Duodenal mucosa (tissue), 2 donors: ENCODE results near the gene DOCK4.
A peak's percentile ranks its signal among the peaks of the same experiment; 100 is the strongest.

Source experiments
- H3K27ac ChIP-seq: one replicate; pipeline ENCODE4 v1.7.0; 2013; ENCODE audit warnings: low read depth, low read length
- H3K27me3 ChIP-seq, 2 donors: one replicate each; pipeline ENCODE4 v1.7.0; 2013; ENCODE audit warnings: low read length in 2 of 2, control low read depth in 1 of 2; ENCODE audit not compliant: insufficient read depth in 2 of 2, control insufficient read depth in 1 of 2
- H3K36me3 ChIP-seq, 2 donors: one replicate each; pipeline ENCODE4 v1.7.0; 2013; ENCODE audit warnings: low read length in 2 of 2, control low read depth in 1 of 2; ENCODE audit not compliant: insufficient read depth in 2 of 2, control insufficient read depth in 1 of 2
- H3K4me1 ChIP-seq, 2 donors: one replicate each; pipeline ENCODE4 v1.7.0; 2013; ENCODE audit warnings: low read length in 2 of 2, control low read depth in 1 of 2; ENCODE audit not compliant: insufficient read depth in 2 of 2, control insufficient read depth in 1 of 2
- H3K4me3 ChIP-seq, 2 donors: one replicate each; pipeline ENCODE4 v1.7.0; 2013; ENCODE audit warnings: low read length in 2 of 2, low read depth in 1 of 2
- H3K9ac ChIP-seq, 2 donors: one replicate each; pipeline ENCODE4 v1.7.0; 2013; ENCODE audit warnings: low read length in 2 of 2, low read depth in 1 of 2
- H3K9me3 ChIP-seq, 2 donors: one replicate each; pipeline ENCODE4 v1.7.0; 2013; ENCODE audit warnings: low read length in 2 of 2, control low read depth in 1 of 2; ENCODE audit not compliant: control insufficient read depth in 1 of 2

DOCK4 gene

DNA sequence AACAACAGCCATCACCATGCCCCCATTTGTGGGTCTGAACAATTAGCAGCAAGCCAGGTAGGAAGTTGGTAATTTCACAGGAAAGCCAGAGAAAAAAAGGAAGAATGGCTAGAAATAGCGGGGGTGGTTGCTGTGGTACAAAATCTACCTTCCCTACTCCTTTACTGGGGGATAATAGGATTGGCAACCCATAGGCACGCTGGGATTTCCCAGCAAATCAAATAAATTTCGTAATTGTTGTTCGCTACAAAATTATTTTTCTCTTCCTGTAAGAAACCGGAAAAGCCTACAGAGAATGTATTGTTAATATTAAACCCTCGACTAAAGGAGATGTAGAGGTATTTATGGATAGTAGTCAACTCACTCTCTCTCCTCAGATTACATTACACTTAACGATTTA lies 123.9 kb downstream of the DOCK4 start:
- H3K27ac ChIP-seq: no peak overlapping the region
- no peak overlapping the region for H3K4me3 ChIP-seq
- H3K9me3 ChIP-seq: no peaks in the 10 kb centered on the region
- H3K4me1 ChIP-seq: no peaks in the 10 kb centered on the region
- no peaks in the 10 kb centered on the region for H3K27me3 ChIP-seq
- no peaks in the 10 kb centered on the region for H3K36me3 ChIP-seq
- H3K9ac ChIP-seq: no peak overlapping the region

DNA sequence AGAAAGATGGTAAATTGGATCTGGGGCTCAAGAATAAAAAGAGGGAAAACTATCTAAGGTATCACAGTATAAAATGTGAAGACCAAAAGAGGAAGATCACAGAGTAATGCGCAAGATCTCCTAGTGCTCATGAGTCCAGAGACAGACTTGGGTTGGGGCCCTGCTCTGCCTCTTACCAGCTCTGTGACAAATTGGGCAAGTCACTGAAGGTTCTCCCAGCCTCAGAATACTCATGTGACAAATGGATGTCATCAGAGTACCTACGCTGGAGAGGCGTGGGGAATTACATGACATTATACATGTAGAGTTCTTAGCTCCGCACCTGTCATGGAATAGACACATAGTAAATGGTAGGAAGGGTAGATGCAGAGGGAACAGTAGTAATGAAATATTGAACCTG lies 124.4 kb downstream of the DOCK4 start:
- Histone ChIP-seq H3K9me3 (no peaks in the 10 kb centered on the region), H3K9ac (no peak overlapping the region), H3K4me3 (no peak overlapping the region), H3K36me3 (no peaks in the 10 kb centered on the region), H3K27ac (no peak overlapping the region), H3K4me1 (no peaks in the 10 kb centered on the region), H3K27me3 (no peaks in the 10 kb centered on the region)

DNA sequence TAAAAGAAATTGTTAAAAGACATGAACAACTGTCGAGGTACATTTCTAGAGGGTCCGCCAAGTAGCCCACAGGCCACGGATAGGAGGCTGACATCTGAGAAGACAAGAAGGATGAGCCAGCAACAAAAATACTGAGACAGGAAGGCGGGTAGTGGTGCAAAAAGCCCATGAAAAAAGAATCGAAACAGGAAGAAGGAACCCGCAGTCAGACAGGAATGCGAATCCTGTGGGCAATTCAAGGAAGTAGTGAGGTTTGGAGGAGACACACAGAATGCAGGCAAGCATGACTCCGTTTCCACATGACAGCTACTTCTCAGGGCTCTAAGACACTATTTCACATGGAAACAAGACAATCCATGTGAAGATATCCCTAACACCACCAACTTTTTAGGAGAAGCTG lies 125.2 kb downstream of the DOCK4 start:
- no peaks in the 10 kb centered on the region for H3K36me3 ChIP-seq
- H3K4me1 ChIP-seq: no peaks in the 10 kb centered on the region
- H3K9me3 ChIP-seq: no peaks in the 10 kb centered on the region
- no peaks in the 10 kb centered on the region for H3K27me3 ChIP-seq
- no peak overlapping the region for H3K27ac ChIP-seq
- peak overlapping the region in 1 of 2 donors; percentile 13 for H3K4me3 ChIP-seq
- H3K9ac ChIP-seq: no peak overlapping the region

DNA sequence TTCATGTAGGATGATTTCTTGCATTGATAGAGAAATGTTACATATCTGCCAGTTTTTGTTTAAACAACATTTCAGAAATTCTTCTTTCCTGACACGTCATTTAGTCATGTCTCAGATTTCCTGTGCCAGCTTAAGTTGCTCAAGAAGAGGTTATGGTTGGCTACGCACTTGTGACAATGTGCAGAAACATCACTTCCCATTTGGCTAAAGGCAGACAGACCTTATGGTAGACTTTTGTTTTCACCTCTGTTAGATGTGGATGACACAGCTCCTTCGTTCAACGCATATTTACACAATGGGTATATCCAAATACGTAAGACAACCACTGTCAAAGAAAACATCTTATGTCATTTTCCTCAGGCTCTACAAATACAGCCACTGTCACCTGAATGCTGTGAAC lies 125.8 kb downstream of the DOCK4 start:
- H3K4me3 ChIP-seq: no peak overlapping the region
- no peaks in the 10 kb centered on the region for H3K27me3 ChIP-seq
- H3K36me3 ChIP-seq: no peaks in the 10 kb centered on the region
- no peak overlapping the region for H3K9ac ChIP-seq
- no peaks in the 10 kb centered on the region for H3K4me1 ChIP-seq
- H3K9me3 ChIP-seq: no peaks in the 10 kb centered on the region
- no peak overlapping the region for H3K27ac ChIP-seq

DNA sequence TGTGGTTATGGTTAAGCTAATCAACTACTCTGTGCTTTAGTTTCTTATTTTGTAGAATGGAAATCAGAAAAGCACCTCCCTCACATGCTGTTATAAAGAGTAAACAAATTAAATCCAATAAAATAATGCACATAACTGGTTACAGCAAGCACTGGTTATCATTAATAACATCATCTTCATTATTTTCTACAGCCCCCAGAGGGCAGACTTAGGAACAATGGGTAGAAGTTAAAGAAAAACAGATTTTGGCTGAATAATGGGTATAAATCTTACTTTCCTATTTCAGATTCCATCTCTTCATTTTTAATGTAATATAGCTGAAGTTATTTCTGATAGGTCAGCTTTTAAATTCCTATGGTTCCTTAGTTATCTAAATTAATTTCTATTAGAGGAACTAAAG lies 126.5 kb downstream of the DOCK4 start:
- H3K27me3 ChIP-seq: no peaks in the 10 kb centered on the region
- H3K4me3 ChIP-seq: no peak overlapping the region
- no peaks in the 10 kb centered on the region for H3K9me3 ChIP-seq
- no peaks in the 10 kb centered on the region for H3K4me1 ChIP-seq
- H3K27ac ChIP-seq: no peak overlapping the region
- H3K9ac ChIP-seq: no peak overlapping the region
- no peaks in the 10 kb centered on the region for H3K36me3 ChIP-seq

DNA sequence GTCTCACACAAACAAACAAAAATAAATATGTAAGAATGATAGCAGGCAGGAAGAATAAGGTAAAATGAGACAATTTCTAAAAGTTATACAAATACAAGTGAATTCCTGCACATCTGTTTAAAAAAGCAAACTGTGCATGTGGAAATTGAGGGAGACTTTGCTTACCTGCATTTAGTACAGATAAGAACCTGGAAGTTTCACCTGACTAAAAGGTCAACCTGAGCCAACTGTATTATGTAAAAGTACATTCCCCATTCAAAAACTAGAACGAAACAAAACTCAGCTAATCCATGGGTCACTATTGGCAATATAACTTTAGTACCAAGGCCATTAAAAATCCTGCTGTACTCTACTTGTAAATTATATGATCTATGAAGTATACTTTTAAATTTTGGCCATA lies 127.1 kb downstream of the DOCK4 start:
- no peaks in the 10 kb centered on the region for H3K9me3 ChIP-seq
- H3K4me1 ChIP-seq: no peaks in the 10 kb centered on the region
- H3K27me3 ChIP-seq: no peaks in the 10 kb centered on the region
- no peak overlapping the region for H3K9ac ChIP-seq
- no peak overlapping the region for H3K27ac ChIP-seq
- no peaks in the 10 kb centered on the region for H3K36me3 ChIP-seq
- H3K4me3 ChIP-seq: no peak overlapping the region

DNA sequence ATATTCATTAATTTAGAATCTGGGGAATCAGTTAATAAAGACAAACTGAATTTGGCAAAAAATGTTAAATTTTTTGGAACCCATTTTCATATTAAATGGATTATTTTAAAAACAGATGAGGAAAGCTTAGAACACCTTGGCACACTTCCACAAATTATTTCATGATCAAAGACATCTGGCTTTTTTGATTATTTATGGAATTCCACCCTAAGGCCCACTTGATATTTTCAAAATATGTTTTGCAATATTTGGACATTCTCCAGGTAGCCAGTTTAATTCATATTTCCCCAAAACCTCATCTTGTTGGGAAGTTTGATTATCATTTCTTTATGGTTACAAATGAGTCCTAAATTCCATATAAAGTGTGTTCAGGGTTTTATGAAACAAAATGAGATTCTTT lies 129.9 kb downstream of the DOCK4 start:
- no peaks in the 10 kb centered on the region for H3K27me3 ChIP-seq
- no peak overlapping the region for H3K9ac ChIP-seq
- H3K4me3 ChIP-seq: no peak overlapping the region
- H3K27ac ChIP-seq: no peak overlapping the region
- no peaks in the 10 kb centered on the region for H3K36me3 ChIP-seq
- no peaks in the 10 kb centered on the region for H3K4me1 ChIP-seq
- no peaks in the 10 kb centered on the region for H3K9me3 ChIP-seq

DNA sequence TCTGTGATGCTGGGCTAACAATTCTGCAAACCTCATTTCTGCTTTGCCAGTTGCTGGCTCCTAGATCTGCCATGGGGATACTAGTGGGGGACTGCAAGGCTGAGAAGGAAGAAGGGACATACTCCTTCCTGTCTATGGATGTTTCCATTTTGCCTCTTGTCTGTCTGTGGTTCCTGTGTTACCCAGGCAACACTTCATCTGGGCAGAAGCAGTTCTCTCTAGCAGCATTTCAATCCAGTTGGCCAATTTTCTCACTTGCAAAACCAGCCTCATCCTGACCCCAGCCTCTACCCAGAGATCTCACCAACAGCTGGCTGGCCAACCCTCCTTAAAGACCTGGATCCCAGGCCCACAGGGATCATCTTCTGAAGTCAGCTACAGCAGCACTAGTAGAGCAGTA lies 131.7 kb downstream of the DOCK4 start:
- H3K4me1 ChIP-seq: no peaks in the 10 kb centered on the region
- H3K36me3 ChIP-seq: no peaks in the 10 kb centered on the region
- H3K4me3 ChIP-seq: no peak overlapping the region
- H3K27ac ChIP-seq: no peak overlapping the region
- no peaks in the 10 kb centered on the region for H3K27me3 ChIP-seq
- H3K9me3 ChIP-seq: no peaks in the 10 kb centered on the region
- H3K9ac ChIP-seq: no peak overlapping the region

DNA sequence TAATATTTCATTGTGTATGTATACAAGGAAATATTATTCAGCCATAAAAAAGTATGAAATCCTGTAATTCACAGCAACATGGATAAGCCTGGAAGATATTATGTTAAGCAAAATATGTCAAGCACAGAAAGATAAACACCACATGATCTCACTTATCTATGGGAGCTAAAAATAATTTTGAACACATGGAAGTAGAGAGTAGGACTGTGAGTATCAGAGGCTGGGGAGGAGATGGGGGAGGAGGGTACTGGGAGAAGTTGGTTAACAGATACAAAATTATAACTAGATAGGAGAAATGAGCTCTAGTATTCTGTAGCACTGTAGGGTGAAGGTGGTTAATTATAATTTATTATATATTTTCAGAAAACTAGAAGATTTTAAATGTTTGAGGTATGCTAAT lies 132.7 kb downstream of the DOCK4 start:
- Histone ChIP-seq H3K9me3 (no peaks in the 10 kb centered on the region), H3K9ac (no peak overlapping the region), H3K27me3 (no peaks in the 10 kb centered on the region), H3K36me3 (no peaks in the 10 kb centered on the region), H3K27ac (no peak overlapping the region), H3K4me3 (no peak overlapping the region), H3K4me1 (no peaks in the 10 kb centered on the region)

DNA sequence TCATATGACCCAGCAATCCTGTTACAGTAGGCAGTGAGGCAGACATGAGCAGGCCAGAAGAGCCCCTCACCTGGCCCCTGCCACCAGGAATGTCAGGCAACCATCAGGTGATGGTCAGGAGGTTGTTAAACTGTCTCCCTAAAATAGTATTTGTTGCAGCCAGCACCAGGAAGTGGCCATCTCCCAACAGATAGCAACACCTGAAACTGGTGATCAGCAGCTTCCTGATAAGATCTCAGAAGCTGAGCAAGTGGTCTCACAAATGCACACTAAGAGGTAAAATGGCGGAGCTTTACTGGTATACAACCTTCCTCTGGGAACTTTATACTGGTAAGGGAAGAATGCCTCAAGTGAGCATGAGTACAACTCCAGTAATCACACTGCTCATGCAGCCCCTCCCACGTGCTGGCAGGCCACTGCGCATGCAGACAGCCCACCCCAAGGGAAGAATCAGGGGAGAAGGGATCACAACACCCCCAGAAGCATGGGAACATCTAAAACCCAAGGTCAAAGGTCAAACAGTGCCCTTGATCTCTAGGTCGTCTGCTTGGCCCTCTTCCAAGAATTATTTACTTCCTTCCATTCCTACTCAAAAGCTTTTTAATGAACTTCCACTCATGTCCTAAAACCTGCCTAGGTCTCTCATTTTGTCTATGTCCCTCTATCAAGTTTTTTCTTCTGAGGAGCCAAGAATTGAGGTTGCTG lies 133.5 kb downstream of the DOCK4 start:
- Histone ChIP-seq H3K4me3 (no peak overlapping the region), H3K4me1 (no peaks in the 10 kb centered on the region), H3K27ac (no peak overlapping the region), H3K36me3 (no peaks in the 10 kb centered on the region), H3K9ac (no peak overlapping the region), H3K9me3 (no peaks in the 10 kb centered on the region), H3K27me3 (no peaks in the 10 kb centered on the region)

DNA sequence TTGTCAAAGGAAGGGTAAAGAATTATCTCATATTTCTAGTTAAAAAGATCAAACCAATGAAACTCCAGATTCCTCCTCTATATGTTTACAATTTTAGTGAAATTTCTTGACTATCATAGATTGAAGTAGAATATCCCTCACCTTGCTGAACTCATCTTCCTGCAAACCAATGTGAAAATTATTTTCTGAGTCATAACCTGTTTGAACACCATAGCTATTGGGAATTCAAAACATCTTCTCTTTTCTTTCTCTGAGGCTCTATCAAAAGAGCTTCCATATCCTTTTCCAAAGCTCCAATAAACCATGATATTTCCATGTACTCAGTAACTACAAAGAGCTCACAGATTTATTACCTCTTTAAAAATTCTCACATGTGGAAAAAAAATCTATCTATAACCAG lies 134.3 kb downstream of the DOCK4 start:
- H3K4me1 ChIP-seq: no peaks in the 10 kb centered on the region
- no peaks in the 10 kb centered on the region for H3K36me3 ChIP-seq
- no peak overlapping the region for H3K9ac ChIP-seq
- H3K27me3 ChIP-seq: no peaks in the 10 kb centered on the region
- no peak overlapping the region for H3K4me3 ChIP-seq
- H3K9me3 ChIP-seq: no peaks in the 10 kb centered on the region
- H3K27ac ChIP-seq: no peak overlapping the region
